ENCODE measurements around the gene PIP5KL1.

- TF ChIP-seq, protein P1, sequence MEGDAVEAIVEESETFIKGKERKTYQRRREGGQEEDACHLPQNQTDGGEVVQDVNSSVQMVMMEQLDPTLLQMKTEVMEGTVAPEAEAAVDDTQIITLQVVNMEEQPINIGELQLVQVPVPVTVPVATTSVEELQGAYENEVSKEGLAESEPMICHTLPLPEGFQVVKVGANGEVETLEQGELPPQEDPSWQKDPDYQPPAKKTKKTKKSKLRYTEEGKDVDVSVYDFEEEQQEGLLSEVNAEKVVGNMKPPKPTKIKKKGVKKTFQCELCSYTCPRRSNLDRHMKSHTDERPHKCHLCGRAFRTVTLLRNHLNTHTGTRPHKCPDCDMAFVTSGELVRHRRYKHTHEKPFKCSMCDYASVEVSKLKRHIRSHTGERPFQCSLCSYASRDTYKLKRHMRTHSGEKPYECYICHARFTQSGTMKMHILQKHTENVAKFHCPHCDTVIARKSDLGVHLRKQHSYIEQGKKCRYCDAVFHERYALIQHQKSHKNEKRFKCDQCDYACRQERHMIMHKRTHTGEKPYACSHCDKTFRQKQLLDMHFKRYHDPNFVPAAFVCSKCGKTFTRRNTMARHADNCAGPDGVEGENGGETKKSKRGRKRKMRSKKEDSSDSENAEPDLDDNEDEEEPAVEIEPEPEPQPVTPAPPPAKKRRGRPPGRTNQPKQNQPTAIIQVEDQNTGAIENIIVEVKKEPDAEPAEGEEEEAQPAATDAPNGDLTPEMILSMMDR (IDR thresholded peaks at IDR 0.05; ENCODE audit: insufficient read depth, low read length, poor library complexity, severe bottlenecking) = no peak
- no peak for TF ChIP-seq EZH2phosphoT487 (conservative IDR thresholded peaks at IDR 0.05; ENCODE audit: low read length)
Measured at GRCh38 chr9:127924736-127925444, 5.7 kb downstream of the PIP5KL1 start.
